GM18499 (cell line): ENCODE measurements around the gene HNRNPUL1.

Source experiments
- ATAC-seq: cut with Tn5 transposase; IDR thresholded peaks from one replicate; pipeline ENCODE4 v1.9.1; 2021; ENCODE audit warnings: moderate number of reproducible peaks; ENCODE audit not compliant: insufficient read depth, unreplicated experiment

The HNRNPUL1 gene

GRCh38 chr19:41351339-41352245 is 87.4 kb downstream of the HNRNPUL1 start:
- ATAC-seq = no peak

DNA sequence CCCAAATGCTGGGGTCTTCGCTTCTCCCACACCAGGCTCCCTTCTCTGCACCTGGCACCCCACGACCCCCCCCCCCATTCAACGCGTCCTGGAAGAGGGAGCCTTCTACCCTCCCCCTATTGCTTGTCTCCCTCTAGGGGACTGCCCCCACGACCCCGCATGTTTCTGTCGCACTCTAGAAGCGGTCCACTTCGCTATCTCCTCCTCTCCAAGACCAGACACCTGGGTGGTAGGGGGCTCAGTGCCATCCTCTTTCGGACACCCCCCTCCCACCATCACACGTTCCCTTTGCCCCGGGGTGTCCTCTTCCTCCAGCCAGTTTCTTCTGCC is 88.1 kb downstream of the HNRNPUL1 start:
- ATAC-seq = no peak

DNA sequence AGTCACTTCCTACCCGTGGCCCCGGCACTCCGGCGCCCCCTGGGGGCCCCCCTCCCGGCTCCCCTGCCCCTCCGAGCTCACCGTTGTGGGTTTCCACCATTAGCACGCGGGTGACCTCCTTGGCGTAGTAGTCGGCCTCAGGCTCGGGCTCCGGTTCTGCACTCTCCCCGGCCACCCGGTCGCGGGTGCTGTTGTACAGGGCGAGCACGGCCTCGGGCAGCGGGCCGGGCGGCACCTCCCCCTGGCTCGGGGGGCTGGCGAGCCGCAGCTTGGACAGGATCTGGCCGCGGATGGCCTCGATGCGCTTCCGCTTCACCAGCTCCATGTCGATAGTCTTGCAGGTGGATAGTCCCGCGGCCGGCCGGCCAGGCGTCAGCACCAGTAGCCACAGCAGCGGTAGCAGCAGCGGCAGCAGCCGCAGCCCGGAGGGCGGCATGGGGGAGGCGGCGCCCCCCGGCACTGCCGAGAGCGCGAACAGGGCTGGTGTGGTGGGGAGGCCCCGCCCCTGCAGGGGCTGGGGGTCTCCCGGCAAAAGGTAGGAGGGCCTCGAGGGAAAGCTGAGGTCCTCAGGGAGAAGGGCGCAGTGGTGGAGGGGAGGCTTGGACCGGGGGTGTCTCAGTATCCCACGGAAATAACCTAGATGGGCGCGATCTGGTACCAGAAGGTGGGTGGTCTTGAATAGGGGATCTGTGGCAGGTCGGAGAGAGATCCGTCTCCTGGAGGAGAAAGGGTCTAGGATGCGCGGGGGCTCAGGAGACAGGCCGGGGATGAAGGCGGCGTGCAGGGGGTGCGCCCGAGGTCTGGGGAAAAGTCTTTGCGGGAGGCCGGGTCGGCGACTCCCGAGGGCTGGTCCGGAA is 88.7 kb downstream of the HNRNPUL1 start:
- no peak for ATAC-seq

DNA sequence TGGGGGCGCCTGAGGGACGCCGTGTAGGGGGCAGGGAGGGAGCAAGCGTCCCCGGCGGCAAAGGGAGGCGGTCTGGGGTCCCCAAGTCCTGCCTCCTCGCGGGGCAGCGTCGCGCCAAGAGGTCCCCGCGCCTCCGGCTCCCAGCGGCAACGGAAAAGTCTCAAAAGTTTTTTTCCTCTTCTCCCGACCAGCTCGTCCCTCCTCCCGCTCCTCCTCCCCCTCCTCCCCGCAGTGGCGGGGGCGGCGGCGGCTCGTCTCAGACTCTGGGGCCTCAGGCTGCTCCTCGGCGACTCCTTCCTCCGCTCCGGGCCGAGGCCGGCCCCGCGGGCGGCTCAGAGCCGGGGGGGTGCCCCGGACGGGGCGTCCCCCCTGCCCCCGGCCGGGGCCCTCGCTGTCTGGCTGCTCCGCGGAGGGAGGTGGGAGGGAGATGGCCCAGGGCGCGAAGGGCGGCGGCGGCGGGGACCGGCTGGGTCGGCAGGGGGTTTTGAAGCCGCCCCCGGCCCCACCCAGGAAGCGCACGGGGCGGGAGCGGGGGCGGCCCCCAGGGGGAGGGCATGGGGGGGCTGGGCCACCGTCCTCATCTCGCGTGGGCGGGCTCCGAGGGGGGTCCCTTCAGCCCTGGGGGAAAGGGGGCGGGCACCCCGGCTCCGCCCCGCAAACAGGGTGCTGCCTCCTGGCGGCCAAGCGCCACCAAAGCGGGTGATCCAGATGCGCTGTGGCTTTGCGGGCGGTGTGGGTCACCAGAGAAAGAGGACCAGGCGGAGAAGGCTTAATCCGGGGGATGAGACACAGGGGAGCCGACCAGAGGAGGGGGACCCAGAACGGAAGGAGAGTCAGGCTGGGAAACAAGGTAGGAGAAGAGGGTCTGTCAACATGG is 89.5 kb downstream of the HNRNPUL1 start, which contains the start of gene TGFB1:
TSS of gene TGFB1 (minus strand) at position 457 of the 877 bp plus-strand sequence. CDS start 878 bp downstream, outside the sequence.
- no peak for ATAC-seq

DNA sequence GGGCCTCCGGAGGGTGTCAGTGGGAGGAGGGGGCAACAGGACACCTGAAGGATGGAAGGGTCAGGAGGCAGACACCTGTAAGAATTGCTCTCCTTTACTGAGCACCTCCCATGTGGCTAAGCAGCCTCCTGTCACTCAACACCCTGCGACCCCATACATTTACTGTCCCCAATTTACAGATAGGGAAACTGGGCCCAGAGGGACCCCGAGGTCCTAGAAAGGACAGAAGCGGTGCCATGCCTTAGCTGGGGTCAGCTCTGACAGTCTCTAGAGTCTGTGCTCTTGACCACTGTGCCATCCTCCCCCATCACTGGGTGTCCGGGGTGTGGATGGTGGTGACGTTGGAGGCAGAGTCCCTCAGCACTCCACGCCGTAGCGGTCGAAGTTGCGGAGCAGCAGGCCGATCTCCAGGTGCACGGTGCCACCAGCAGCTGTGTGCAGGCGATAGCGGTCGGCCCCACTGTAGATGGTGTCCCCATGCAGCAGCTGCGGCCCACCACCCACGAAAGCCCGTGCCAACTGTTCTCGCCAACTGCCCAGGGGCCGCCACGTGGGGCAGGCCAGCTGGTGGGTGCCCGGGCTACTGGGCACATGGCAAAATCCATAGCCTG is 90.3 kb downstream of the HNRNPUL1 start:
- ATAC-seq = no peak

DNA sequence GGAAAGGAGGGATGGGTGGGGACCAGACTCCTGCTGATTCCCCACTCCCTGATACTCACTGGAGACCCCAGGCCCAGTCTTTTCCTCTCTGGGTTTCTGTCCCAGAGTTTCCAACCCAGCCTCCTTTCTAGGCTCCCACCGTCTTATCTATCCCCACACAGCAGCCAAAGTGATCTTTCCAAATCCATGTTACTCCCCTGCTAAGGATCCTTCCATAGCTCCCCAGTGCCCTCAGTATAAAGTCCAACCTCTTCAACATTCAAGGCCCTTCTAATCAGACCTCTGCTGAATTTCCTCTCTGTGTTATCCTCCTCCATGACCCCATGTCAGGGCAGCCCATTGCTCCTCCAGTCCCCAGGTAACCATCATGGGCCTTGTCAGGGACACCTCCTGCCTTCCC is 90.9 kb downstream of the HNRNPUL1 start:
- ATAC-seq = no peak

GRCh38 chr19:41355802-41356201 is 91.6 kb downstream of the HNRNPUL1 start:
- no peak for ATAC-seq

GRCh38 chr19:41356984-41357739 is 93.0 kb downstream of the HNRNPUL1 start:
- ATAC-seq = no peak
